Activated CD4-positive, alpha-beta T cell treated with anti-CD3 and anti-CD28 coated beads, Interleukin-2, amount 50 U/mL, for 24 hours (primary cell): ENCODE measurements around the gene TBC1D9.

Source experiments
- DNase-seq, 2 donors: peaks; one replicate each; pipeline ENCODE4 v3.0.0-alpha.2; 2020; ENCODE audit warnings: low read depth in 1 of 2, low spot score in 1 of 2

Gene TBC1D9

GRCh38 chr4:140626661-140627376 lies 129.4 kb downstream of the TBC1D9 start:
- DNase-seq = no peak

GRCh38 chr4:140622333-140622958 lies 133.7 kb downstream of the TBC1D9 start:
- no peak for DNase-seq

- no peak for DNase-seq
These were observed 135.0 kb downstream of the TBC1D9 start for GRCh38 chr4:140621161-140621560.

- DNase-seq = no peak
These were observed 138.5 kb downstream of the TBC1D9 start for GRCh38 chr4:140617499-140618248.

- DNase-seq = no peak
These were observed 140.7 kb downstream of the TBC1D9 start for GRCh38 chr4:140615451-140615850.

GRCh38 chr4:140612357-140612756 lies 143.8 kb downstream of the TBC1D9 start:
- DNase-seq = no peak

GRCh38 chr4:140611854-140612253 lies 144.3 kb downstream of the TBC1D9 start:
- DNase-seq = no peak

GRCh38 chr4:140609548-140610425 lies 146.4 kb downstream of the TBC1D9 start:
- DNase-seq = no peak

- DNase-seq = no peak
These were observed 148.3 kb downstream of the TBC1D9 start for GRCh38 chr4:140607852-140608251.

- no peak for DNase-seq
These were observed 151.6 kb downstream of the TBC1D9 start for GRCh38 chr4:140604544-140604943.

GRCh38 chr4:140603286-140603685 lies 152.9 kb downstream of the TBC1D9 start:
- DNase-seq = no peak

- no peak for DNase-seq
These were observed 153.5 kb downstream of the TBC1D9 start for GRCh38 chr4:140602714-140603113.

- no peak for DNase-seq
These were observed 155.8 kb downstream of the TBC1D9 start for GRCh38 chr4:140600408-140600807.

GRCh38 chr4:140595065-140595464 lies 161.1 kb downstream of the TBC1D9 start:
- DNase-seq = no peak

GRCh38 chr4:140584439-140584838 lies 171.7 kb downstream of the TBC1D9 start:
- no peak for DNase-seq

GRCh38 chr4:140581078-140581477 lies 175.1 kb downstream of the TBC1D9 start:
- DNase-seq = no peak

GRCh38 chr4:140579278-140579677 lies 176.9 kb downstream of the TBC1D9 start:
- DNase-seq = no peak

- no peak for DNase-seq
These were observed 180.7 kb downstream of the TBC1D9 start for GRCh38 chr4:140575489-140575888.

- DNase-seq = no peak
These were observed 184.6 kb downstream of the TBC1D9 start for GRCh38 chr4:140571620-140572019.
